Anterior cingulate cortex (tissue), 58 donors: Measurements from ENCODE around the gene MAP3K9.
"Not testable (repeated sequence)": the region's sequence is repeated elsewhere in the genome, so short reads cannot be mapped to it uniquely, and the experiment has no call there.

Experiments used
- DNase-seq, 58 donors: peaks; one replicate each; lab custom pipeline; 2025; lab: John Stamatoyannopoulos, UW

MAP3K9 gene

GRCh38 chr14:70809225-70810219, at the start of gene MAP3K9:
Gene MAP3K9, minus strand, starts transcription at chr14:70809513. Its CDS starts 342 bp downstream, at chr14:70809171.
- DNase-seq, result peak; percentile 47 to 98 (median 89)

DNA sequence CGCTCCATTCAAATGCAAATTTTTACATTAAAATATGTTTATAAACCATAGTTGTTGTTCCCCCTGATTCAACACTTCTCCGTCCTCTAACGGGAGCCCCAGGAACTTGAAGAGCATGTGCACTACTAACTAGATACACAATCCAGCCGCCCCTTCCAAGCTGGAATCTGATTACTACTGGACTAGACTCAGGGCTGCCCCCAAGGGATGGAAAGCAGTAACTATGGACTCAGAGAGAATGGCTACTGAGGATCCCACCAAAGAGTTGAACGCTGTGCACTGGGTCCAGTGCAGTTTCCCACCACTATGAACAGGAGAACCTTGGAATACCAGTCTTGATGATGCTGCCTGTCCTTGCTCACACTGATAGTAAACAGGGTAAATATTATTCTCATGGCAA, 49.3 kb upstream of the MAP3K9 start:
- DNase-seq, result no peak

GRCh38 chr14:70857496-70857890, 48.2 kb upstream of the MAP3K9 start:
- no peak for DNase-seq

- no peak for DNase-seq
Measured at GRCh38 chr14:70856851-70857495, 47.7 kb upstream of the MAP3K9 start.

DNA sequence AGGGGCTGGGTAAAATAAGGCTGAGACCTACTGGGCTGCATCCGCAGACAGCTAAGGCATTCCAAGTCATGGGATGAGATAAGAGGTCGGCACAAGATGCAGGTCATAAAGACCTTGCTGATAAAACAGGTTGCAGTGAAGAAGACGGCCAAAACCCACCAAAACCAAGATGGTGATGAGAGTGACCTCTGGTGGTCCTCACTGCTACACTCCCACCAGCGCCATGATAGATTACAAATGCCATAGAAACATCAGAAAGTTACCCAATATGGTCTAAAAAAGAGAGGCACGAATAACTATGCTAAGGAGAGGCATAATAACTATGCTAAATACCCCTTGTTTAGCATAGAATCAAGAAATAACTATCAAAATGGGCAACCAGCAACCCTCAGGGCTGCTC, 46.2 kb upstream of the MAP3K9 start:
- DNase-seq, result no peak

- DNase-seq, result not testable (repeated sequence)
Measured at GRCh38 chr14:70853658-70854057, 44.3 kb upstream of the MAP3K9 start.

DNA sequence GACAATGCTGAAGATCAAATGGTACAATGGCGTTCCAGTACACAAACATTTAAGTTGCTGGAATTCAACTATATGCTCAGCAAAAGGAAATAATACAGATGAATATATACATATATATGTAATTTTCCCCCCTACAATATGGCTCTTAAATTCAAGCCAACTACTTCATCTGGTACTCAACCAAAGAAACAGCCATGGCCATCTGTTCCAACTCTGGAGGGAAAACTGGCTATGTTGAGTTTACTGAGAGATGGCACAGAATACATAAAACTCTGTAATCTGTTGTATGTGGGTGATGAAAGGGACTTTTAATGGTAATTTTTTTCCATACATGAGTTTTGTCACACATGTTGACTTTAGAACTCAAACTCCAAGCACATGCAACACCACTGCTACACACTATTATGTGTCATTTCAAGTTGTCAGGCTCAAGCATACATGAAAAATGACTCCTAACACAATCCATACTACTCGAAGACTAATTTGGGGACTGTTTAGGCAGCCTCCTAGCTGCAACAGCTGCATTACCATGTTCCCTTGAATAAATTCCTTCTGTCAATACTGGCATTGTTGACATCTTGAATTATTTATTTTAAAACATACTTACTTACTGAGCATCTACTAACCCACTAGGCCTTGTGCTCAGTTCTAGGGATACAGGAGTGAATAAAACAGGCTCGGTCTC, 38.2 kb upstream of the MAP3K9 start:
- DNase-seq, result peak in 4 of 58 donors; percentile 2 to 21 (median 11)

GRCh38 chr14:70845601-70846000, 36.3 kb upstream of the MAP3K9 start:
- no peak for DNase-seq

GRCh38 chr14:70842851-70843462, 33.6 kb upstream of the MAP3K9 start:
- no peak for DNase-seq

GRCh38 chr14:70838076-70838475, 28.8 kb upstream of the MAP3K9 start:
- no peak for DNase-seq

GRCh38 chr14:70836946-70837345, 27.6 kb upstream of the MAP3K9 start:
- DNase-seq, result no peak

DNA sequence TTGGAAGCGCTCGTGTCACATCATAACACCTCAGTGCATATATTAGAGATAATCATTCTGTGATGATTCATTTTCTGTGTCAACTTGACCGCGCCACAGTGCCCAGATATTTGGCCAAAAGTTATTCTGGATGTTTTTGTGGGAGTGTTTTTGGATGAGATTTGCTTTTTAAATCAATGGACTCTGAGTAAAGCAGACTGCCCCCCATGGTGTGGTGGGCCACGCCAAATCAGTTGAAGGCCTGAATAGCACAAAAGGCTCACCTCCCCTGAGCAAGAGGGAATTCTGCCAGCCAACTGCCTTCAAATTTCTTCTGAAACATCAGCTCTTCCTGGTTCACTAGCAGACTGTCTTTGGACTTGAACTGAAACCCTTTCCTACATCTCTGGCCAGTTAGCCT, 24.6 kb upstream of the MAP3K9 start:
- DNase-seq, result no peak

GRCh38 chr14:70832561-70833305, 23.4 kb upstream of the MAP3K9 start:
- peak in 13 of 58 donors; percentile 6 to 46 (median 17) for DNase-seq

GRCh38 chr14:70830998-70831781, 21.9 kb upstream of the MAP3K9 start:
- DNase-seq, result no peak

GRCh38 chr14:70828188-70828587, 18.9 kb upstream of the MAP3K9 start:
- no peak for DNase-seq

- no peak for DNase-seq
Measured at GRCh38 chr14:70827752-70828151, 18.4 kb upstream of the MAP3K9 start.

DNA sequence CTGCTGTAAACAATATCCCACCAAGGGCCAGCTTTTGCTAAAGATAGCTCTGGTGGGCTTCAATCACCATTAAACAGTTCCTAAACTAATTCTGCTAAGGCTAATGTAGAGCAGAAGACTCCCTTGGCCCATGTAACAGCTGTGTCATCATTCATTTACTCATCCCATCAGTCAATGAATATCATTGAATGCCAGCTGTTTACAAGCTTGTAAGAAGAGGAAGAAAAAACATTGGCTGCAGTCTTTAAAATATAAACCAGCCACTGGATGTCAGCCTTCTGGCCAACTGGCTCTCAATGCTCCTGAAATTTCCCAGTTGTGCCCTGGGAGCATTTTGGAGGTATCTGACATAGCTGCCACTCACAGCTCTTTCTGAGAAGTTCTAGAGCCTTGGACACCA, 18.0 kb upstream of the MAP3K9 start:
- DNase-seq, result no peak

DNA sequence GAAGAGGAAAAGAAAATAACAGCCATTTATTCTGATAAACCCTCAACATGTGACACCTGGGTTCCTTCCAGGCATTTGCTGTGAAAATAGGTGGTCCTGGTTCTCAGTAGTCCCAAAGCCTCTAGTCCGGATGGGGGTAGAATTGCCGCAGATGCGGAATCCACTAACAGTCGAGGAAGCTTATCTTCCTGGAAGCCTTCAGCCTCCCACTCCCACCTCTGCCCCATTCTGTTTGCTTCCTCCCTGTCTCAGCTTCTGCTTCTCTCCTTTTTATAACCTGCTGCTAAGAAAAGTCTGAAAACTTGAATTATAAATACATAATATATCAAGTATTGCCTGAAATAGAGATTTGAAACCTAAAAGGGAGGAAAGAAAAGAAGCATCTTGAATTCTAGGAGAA, 14.0 kb upstream of the MAP3K9 start:
- DNase-seq, result no peak
